ENCODE data around the gene VSTM2L.

Gene VSTM2L

DNA sequence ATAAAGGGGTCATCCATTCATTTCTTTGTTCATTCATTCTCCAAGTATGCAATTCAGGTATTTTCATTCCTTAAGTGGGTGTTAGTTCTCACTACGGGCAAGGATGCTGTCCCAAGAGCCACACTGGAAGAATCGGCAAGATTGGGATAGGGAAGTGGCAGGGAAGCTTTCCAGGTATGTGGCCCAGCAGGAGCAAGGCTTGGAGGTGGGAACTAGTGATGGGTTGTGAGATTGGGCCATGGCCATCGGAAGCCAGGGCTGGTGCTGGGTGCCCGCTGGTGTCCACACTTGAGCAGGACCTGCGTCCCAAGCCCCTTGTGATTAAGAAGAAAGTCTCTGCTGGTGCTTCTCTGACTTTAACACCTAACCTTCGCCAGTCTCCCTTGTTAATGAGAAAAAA is 15.1 kb downstream of the VSTM2L start:
- no peak for DNase-seq (ENCODE audit: low spot score)

DNA sequence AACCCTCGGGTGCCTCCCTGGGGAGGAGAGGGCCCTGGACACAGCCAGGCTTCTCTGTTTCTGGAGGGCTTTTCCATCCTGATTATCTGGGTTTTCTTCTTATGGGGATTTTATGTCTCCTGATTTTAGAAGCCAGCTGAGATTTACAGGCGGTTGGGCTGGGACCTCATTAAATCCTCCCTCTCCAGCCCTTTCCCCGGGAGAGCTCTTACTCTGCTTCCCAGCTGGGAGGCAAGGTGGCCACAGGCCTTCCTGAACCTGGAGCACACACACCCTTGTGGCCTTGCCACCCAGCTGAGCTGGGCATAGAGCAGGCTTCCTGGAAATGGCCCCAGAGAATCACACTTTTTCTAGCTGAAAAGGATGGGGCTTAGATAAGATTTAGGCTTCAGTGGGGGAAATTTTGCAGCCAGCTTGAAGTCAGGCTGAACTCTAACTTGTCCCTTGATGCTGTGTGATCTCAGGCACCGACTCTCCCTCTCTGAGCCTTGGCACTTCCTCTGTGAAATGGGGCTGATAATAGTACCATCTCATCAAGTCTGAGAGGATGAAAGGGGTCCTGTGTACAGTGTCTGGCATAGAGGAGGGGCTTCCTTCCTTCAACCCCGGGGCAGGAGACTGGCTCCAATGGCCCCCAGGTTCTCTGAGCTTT is 16.6 kb downstream of the VSTM2L start:
- DNase-seq (ENCODE audit: low spot score): no peak

- DNase-seq (ENCODE audit: low spot score): no peak
Observed at GRCh38 chr20:37920270-37920669, 17.3 kb downstream of the VSTM2L start.

GRCh38 chr20:37920679-37921322 is 17.9 kb downstream of the VSTM2L start:
- no peak for DNase-seq (ENCODE audit: low spot score)

DNA sequence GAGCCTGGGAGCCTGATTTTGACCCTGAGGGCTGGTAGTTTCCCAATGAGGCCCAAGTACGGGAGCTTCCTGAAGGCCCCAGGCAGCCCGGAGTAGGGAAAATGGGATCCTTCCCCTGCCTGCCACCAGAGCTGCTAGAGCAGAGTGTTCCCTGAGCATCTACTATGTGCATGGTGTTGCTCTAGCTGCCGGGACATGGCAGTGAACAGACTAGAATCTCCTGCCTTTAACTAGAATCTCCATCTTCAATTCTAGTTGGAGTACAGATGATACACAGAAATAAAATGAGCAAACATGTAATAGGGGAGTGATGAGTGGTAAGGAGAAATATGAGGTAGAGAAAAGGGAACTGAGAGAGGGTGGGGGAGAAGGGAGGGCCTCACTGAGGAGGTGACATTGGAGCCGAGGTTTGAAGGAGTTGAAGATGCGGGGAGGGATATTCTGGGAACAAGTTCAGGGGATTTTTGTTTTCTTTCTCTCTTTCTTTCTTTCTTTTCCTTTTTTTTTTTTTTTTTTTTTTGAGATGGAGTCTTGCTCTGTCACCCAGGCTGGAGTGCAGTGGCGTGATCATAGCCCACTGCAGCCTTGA is 18.5 kb downstream of the VSTM2L start:
- DNase-seq (ENCODE audit: low spot score): no peak

DNA sequence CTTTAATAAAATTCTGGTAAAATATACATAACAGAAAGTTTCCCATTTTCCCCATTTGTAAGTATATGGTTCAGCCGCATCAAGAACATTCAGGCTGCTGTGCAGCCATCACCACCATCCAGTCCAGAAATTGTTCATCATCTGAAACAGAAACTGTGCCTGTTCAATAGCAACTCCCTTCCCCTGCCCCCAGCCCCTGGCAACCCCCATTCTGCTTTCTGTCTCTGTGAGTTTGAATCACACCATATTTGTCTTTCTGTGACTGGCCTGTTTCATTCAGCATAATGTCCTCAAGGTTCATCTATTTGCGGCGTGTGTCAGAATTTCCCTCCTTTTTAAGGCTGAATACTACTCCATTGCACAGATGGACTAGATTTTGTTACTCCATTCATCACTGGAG is 19.1 kb downstream of the VSTM2L start:
- DNase-seq (ENCODE audit: low spot score): no peak

- no peak for DNase-seq (ENCODE audit: low spot score)
Observed at GRCh38 chr20:37925265-37926165, 22.6 kb downstream of the VSTM2L start.

- no peak for DNase-seq (ENCODE audit: low spot score)
Observed at GRCh38 chr20:37926612-37927011, 23.7 kb downstream of the VSTM2L start.

- no peak for DNase-seq (ENCODE audit: low spot score)
Observed at GRCh38 chr20:37927410-37928095, 24.6 kb downstream of the VSTM2L start.

- no peak for DNase-seq (ENCODE audit: low spot score)
Observed at GRCh38 chr20:37928996-37929682, 26.2 kb downstream of the VSTM2L start.

DNA sequence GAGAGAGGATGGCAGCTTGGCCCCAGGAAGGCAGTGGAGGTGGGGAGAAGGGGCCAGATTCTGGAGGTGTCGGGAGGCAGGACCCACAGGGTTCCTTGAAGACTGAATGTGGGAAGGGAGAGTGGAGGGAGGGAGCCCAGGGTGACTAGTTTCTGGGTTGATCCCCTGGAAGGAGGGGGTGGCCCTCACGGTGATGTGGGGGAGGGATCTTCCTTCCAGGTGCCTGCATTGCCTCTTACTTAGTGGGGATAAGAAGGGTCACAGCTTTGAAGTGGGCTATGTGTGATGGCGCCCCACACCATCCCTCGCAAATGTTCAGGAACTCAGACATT is 26.7 kb downstream of the VSTM2L start:
- no peak for DNase-seq (ENCODE audit: low spot score)

DNA sequence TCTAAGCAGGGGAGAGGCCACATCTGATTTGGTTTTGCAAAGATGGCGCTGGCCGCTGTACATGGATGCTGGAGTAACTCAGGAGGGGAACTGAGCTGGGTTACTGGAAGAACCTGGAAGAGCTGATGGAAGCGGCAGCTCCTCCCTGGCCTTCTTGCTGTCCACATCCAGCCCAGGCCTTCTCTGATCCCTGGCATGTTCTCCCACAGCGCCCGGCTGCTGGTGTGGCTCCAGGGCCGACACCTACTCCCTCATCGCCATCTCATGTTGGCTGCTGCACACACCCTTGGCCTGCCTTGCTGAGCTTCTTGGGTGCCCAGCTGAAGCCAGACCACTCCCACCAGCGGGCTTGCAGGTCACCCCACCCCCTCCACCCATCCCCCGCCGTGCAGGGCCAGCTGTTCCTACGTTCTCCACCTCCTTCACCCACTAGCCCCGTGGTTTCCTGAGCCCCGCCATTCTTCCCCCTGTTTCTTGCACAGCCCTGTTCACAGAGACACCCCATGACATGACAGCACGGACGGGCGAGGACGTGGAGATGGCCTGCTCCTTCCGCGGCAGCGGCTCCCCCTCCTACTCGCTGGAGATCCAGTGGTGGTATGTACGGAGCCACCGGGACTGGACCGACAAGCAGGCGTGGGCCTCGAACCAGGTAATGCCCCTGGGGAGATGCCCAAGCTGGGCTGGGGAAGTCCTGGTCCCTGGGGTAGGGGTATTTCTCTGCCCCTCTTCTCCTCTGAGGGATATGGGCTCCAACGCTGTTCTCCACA is 28.4 kb downstream of the VSTM2L start:
- no peak for DNase-seq (ENCODE audit: low spot score)

- DNase-seq (ENCODE audit: low spot score): no peak
Observed at GRCh38 chr20:37932074-37932473, 29.1 kb downstream of the VSTM2L start.

DNA sequence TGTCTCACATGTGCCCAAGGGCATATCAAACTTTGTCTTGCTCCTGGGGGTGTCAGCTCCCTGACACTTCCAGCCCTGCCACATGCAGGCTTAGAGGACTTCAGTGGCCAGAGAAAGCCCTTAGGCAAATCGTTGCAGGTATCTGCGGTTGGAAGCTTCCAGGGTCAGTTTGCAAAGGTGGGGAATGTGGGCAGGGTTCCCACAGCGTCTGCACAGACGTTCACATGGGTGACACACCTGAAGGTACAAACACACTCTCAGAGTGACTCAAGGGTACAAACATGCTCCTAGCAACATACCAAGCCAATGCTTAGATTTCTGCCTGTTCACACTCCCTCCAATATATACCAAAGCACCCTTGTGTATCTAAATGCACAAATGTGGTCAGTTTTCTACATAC is 30.0 kb downstream of the VSTM2L start:
- DNase-seq (ENCODE audit: low spot score): no peak

GRCh38 chr20:37933786-37934633 is 31.1 kb downstream of the VSTM2L start:
- no peak for DNase-seq (ENCODE audit: low spot score)

DNA sequence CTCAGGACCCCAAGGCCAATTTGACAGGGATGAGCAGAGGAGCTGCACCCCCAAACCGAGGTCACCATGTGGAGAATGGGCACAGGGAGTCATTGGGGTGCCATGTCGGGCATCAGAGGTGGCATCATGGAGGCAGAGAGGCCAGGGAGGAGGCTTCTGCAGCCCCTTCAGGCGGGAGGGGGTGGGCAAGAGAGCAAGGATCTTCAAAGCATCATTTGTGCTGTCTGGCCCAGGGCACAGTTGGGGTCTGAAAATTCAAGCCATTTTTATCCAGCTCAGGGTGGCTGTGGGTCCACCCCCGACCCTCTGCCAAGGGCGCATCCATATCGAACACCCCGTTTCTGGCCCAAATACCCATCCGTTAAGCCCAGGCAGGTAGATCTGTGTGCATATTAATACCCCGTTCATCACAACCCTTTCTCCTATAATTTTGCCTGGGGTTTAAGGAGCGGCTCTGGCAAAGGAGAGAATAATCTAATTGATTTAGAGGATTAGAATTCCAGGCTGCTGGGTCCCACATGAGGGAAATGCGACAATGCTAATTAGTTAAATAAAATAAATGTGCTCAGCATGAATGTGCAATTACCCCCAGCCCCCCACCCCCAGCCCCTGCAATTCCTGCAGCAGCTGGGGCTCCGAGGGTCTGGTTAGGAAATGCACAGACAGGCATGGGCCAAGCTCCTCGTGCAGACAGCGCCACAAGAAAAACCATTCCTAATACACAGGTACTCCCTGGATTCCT is 31.9 kb downstream of the VSTM2L start:
- no peak for DNase-seq (ENCODE audit: low spot score)

GRCh38 chr20:37935435-37935834 is 32.5 kb downstream of the VSTM2L start:
- DNase-seq (ENCODE audit: low spot score): no peak

GRCh38 chr20:37936041-37936440 is 33.1 kb downstream of the VSTM2L start:
- no peak for DNase-seq (ENCODE audit: low spot score)

- no peak for DNase-seq (ENCODE audit: low spot score)
Observed at GRCh38 chr20:37936451-37936850, 33.5 kb downstream of the VSTM2L start.
